MCF 10A (cell line): ENCODE data around the gene C19orf53. TPM values are rescaled to one million over a fixed set of nuclear protein-coding genes. Genes with fewer than 3 reads are reported as not detected.

ENCODE experiments used
- BruUV-seq: library from RNA; stranded (reverse); fragments of 400-500 nt; replicated peaks from 2 replicates; lab custom pipeline; 2021; lab: Mats Ljungman, UMichigan
- CTCF ChIA-PET: fragments of 300-600 bp; sonication (Branson Sonifier 250); formaldehyde crosslinking; extraction: SDS; loops from one replicate; lab custom pipeline; 2021; ENCODE audit warnings: antibody characterized with exemption, inconsistent platforms; lab: Yijun Ruan, JAX
- POLR2A ChIA-PET: fragments of 300-600, 350-650 bp; sonication (Branson Sonifier 250); formaldehyde crosslinking; extraction: SDS; loops from one replicate; lab custom pipeline; 2020; ENCODE audit warnings: antibody characterized with exemption, inconsistent platforms; lab: Yijun Ruan, JAX
- DNase-seq: peaks from one replicate; pipeline ENCODE4 v3.0.0-alpha.2; 2018; ENCODE audit not compliant: unreplicated experiment
- H3K27ac Mint-ChIP-seq: one replicate; pipeline ENCODE4 v1.8.0; 2022; ENCODE audit warnings: mild to moderate bottlenecking, low read depth, mixed read lengths; ENCODE audit not compliant: unreplicated experiment
- H3K27me3 Mint-ChIP-seq: one replicate; pipeline ENCODE4 v1.8.0; 2022; ENCODE audit warnings: mixed read lengths; ENCODE audit not compliant: insufficient read depth, unreplicated experiment
- H3K36me3 Mint-ChIP-seq: one replicate; pipeline ENCODE4 v1.8.0; 2022; ENCODE audit warnings: mild to moderate bottlenecking, moderate library complexity, mixed read lengths; ENCODE audit not compliant: insufficient read depth, unreplicated experiment
- H3K4me1 Mint-ChIP-seq: one replicate; pipeline ENCODE4 v1.8.0; 2022; ENCODE audit warnings: mixed read lengths; ENCODE audit not compliant: insufficient read depth, unreplicated experiment
- H3K4me3 Mint-ChIP-seq: one replicate; pipeline ENCODE4 v1.8.0; 2022; ENCODE audit warnings: mild to moderate bottlenecking, moderate library complexity, mixed read lengths; ENCODE audit not compliant: unreplicated experiment
- H3K9me3 Mint-ChIP-seq: one replicate; pipeline ENCODE4 v1.8.0; 2022; ENCODE audit warnings: mixed read lengths; ENCODE audit not compliant: unreplicated experiment
- CTCF ChIP-seq: fragments of 200-600 bp; IDR thresholded peaks from one replicate; pipeline ENCODE4 v1.8.0; 2022; ENCODE audit warnings: antibody characterized with exemption, mild to moderate bottlenecking; ENCODE audit not compliant: unreplicated experiment
- intact Hi-C: fragments of 100-400 bp; cut with micrococcal nuclease; formaldehyde crosslinking; loops from 2 replicates; pipeline ENCODE4 v1.14.1; 2022
- total RNA-seq: library from RNA; stranded (reverse); gene quantifications from 2 replicates; pipeline ENCODE4 v1.2.3, GENCODE V29; 2022

Gene C19orf53
- total RNA-seq, 1 experiment from 2014 or later: 101 TPM

DNA sequence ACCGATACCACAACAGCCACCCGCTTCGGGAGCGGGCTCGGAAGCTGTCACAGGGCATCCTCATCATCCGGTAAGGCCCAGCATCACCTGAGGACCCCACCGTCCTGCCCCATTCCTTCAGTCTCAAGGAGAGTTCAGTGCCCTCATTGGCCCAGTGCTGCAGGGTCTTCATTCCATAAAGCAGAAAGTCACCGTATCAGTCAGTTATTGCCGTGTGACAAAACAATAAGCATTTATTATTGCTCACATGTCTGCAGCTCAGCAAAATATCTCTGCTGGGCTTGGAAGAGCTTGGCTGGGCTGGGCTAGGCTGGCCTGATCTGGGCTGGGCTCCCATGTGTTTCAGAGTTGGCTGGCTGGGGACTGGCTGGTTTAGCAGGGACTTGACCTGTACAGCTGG lies 18.0 kb upstream of the C19orf53 start:
- Mint-ChIP-seq H3K27me3 (no peaks in the 10 kb centered on the region), H3K4me1 (no peaks in the 10 kb centered on the region), H3K27ac (no peak overlapping the region), H3K9me3 (no peaks in the 10 kb centered on the region), H3K36me3 (peaks cover 81% of the 10 kb centered on the region), H3K4me3 (no peak overlapping the region)
- intact Hi-C loops: no loop called here
- no TSS peak for BruUV-seq
- CTCF ChIA-PET: interaction anchor here (0.6 kb wide), 1 partner anchor 11 kb away, joined by 4 read pairs; no protein-coding TSS in a partner anchor
- POLR2A ChIA-PET: interaction anchor here (1.3 kb wide), 1 partner anchor 18 kb away, joined by 4 read pairs; the partner anchor contains the start of gene C19orf53
- no peak for DNase-seq
- TF ChIP-seq CTCF: no peak

GRCh38 chr19:13757805-13758772 lies 16.2 kb upstream of the C19orf53 start:
- Mint-ChIP-seq H3K36me3 (peaks cover 76% of the 10 kb centered on the region), H3K4me3 (no peak overlapping the region), H3K4me1 (peaks cover under 1% of the 10 kb centered on the region), H3K9me3 (no peaks in the 10 kb centered on the region), H3K27me3 (no peaks in the 10 kb centered on the region), H3K27ac (no peak overlapping the region)
- no peak for TF ChIP-seq CTCF
- DNase-seq: no peak
- intact Hi-C loops: no loop called here
- ChIA-PET POLR2A (interaction anchor here (0.7 kb wide), 1 partner anchor 680 kb away, joined by 3 read pairs; no protein-coding TSS in a partner anchor), CTCF (interaction anchor here (0.7 kb wide), 1 partner anchor 123 kb away, joined by 3 read pairs; no protein-coding TSS in a partner anchor)
- no TSS peak for BruUV-seq

GRCh38 chr19:13758795-13759194 lies 15.5 kb upstream of the C19orf53 start:
- peaks cover 76% of the 10 kb centered on the region for H3K36me3 Mint-ChIP-seq

More at GRCh38 chr19:13758795-13759194, 15.5 kb upstream of the C19orf53 start:
- CTCF ChIA-PET: no interaction called here
- DNase-seq: no peak
- Mint-ChIP-seq H3K4me3 (no peak overlapping the region), H3K9me3 (no peaks in the 10 kb centered on the region), H3K27me3 (no peaks in the 10 kb centered on the region), H3K27ac (no peak overlapping the region), H3K4me1 (peaks cover 3% of the 10 kb centered on the region)
- intact Hi-C loops: no loop called here
- POLR2A ChIA-PET: no interaction called here
- BruUV-seq: no TSS peak
- TF ChIP-seq CTCF: no peak
